Measurements from ENCODE around the gene UNC79. TPM values are rescaled to one million over a fixed set of nuclear protein-coding genes. Genes with fewer than 3 reads are reported as not detected.

Gene UNC79
- total RNA-seq, 1 donor: under 0.01 TPM

- DNase-seq (ENCODE audit: low read depth in 2 of 3, low spot score in 2 of 3): no peak
Measured at GRCh38 chr14:93703941-93704340, 273.2 kb downstream of the UNC79 start.

- no peak for DNase-seq (ENCODE audit: low read depth in 2 of 3, low spot score in 2 of 3)
Measured at GRCh38 chr14:93705513-93706156, 274.9 kb downstream of the UNC79 start.

- no peak for DNase-seq (ENCODE audit: low read depth in 2 of 3, low spot score in 2 of 3)
Measured at GRCh38 chr14:93706360-93706955, 275.7 kb downstream of the UNC79 start.

GRCh38 chr14:93707475-93707874, 276.7 kb downstream of the UNC79 start:
- DNase-seq (ENCODE audit: low read depth in 2 of 3, low spot score in 2 of 3): no peak

GRCh38 chr14:93708311-93708734, 277.6 kb downstream of the UNC79 start:
- DNase-seq (ENCODE audit: low read depth in 2 of 3, low spot score in 2 of 3): no peak

- DNase-seq (ENCODE audit: low read depth in 2 of 3, low spot score in 2 of 3): no peak
Measured at GRCh38 chr14:93708800-93709199, 278.1 kb downstream of the UNC79 start.

GRCh38 chr14:93709249-93709648, 278.5 kb downstream of the UNC79 start:
- no peak for DNase-seq (ENCODE audit: low read depth in 2 of 3, low spot score in 2 of 3)

- DNase-seq (ENCODE audit: low read depth in 2 of 3, low spot score in 2 of 3): no peak
Measured at GRCh38 chr14:93712079-93712837, 281.5 kb downstream of the UNC79 start.

GRCh38 chr14:93712838-93713724, 282.3 kb downstream of the UNC79 start:
- no peak for DNase-seq (ENCODE audit: low read depth in 2 of 3, low spot score in 2 of 3)

- DNase-seq (ENCODE audit: low read depth in 2 of 3, low spot score in 2 of 3): no peak
Measured at GRCh38 chr14:93713726-93714405, 283.1 kb downstream of the UNC79 start.

GRCh38 chr14:93714605-93715004, 283.9 kb downstream of the UNC79 start:
- no peak for DNase-seq (ENCODE audit: low read depth in 2 of 3, low spot score in 2 of 3)

- DNase-seq (ENCODE audit: low read depth in 2 of 3, low spot score in 2 of 3): no peak
Measured at GRCh38 chr14:93715279-93715927, 284.7 kb downstream of the UNC79 start.

- no peak for DNase-seq (ENCODE audit: low read depth in 2 of 3, low spot score in 2 of 3)
Measured at GRCh38 chr14:93716002-93716745, 285.4 kb downstream of the UNC79 start.

GRCh38 chr14:93716746-93717667, 286.3 kb downstream of the UNC79 start:
- DNase-seq (ENCODE audit: low read depth in 2 of 3, low spot score in 2 of 3): no peak

GRCh38 chr14:93717668-93718320, 287.1 kb downstream of the UNC79 start:
- DNase-seq (ENCODE audit: low read depth in 2 of 3, low spot score in 2 of 3): no peak

- DNase-seq (ENCODE audit: low read depth in 2 of 3, low spot score in 2 of 3): no peak
Measured at GRCh38 chr14:93719256-93719655, 288.5 kb downstream of the UNC79 start.

- no peak for DNase-seq (ENCODE audit: low read depth in 2 of 3, low spot score in 2 of 3)
Measured at GRCh38 chr14:93720076-93720815, 289.5 kb downstream of the UNC79 start.

Measured in hematopoietic multipotent progenitor cell (in vitro differentiated cells).